Measurements from ENCODE around the gene SAPCD1.

The SAPCD1 gene

GRCh38 chr6:31762356-31762755 is at the start of gene SAPCD1:
TSS of gene SAPCD1 (plus strand) at chr6:31762656. CDS start at chr6:31763055, 399 bp downstream.
- H3K4me1 Mint-ChIP-seq (ENCODE audit: low read depth), result no peaks in the 10 kb centered on the region
- H3K36me3 Mint-ChIP-seq, result peaks cover 23% of the 10 kb centered on the region
- no peaks in the 10 kb centered on the region for H3K9me3 Mint-ChIP-seq (ENCODE audit: low read depth)
- H3K4me3 Mint-ChIP-seq, result no peak within 1 kb of the TSS
- H3K27me3 Mint-ChIP-seq, result no peaks in the 10 kb centered on the region
- no peak within 1 kb of the TSS for H3K27ac Mint-ChIP-seq

DNA sequence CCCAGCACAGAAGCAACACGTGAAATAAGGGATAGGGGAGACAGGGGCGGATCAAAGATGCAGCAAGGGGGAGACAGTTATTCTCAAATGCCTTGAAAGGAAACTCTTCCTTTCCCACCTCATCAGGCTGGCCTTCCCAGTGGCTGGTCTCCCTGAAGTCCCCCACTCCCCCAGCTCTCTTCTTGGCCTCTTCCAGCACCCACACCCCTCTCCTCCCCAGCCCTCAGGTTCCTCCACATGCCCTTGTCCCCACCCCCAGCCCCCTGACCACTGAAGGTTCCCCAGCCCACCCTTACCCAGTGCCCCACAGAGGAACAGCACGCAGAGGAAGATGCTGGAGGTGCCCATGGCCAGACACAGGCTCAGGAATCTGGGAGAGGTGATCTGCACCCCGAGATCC is 49.0 kb upstream of the SAPCD1 start:
- Mint-ChIP-seq H3K36me3 (no peaks in the 10 kb centered on the region), H3K4me1 (ENCODE audit: low read depth) (peaks cover 17% of the 10 kb centered on the region), H3K9me3 (ENCODE audit: low read depth) (no peaks in the 10 kb centered on the region), H3K27ac (no peak overlapping the region), H3K4me3 (no peak overlapping the region), H3K27me3 (no peaks in the 10 kb centered on the region)

DNA sequence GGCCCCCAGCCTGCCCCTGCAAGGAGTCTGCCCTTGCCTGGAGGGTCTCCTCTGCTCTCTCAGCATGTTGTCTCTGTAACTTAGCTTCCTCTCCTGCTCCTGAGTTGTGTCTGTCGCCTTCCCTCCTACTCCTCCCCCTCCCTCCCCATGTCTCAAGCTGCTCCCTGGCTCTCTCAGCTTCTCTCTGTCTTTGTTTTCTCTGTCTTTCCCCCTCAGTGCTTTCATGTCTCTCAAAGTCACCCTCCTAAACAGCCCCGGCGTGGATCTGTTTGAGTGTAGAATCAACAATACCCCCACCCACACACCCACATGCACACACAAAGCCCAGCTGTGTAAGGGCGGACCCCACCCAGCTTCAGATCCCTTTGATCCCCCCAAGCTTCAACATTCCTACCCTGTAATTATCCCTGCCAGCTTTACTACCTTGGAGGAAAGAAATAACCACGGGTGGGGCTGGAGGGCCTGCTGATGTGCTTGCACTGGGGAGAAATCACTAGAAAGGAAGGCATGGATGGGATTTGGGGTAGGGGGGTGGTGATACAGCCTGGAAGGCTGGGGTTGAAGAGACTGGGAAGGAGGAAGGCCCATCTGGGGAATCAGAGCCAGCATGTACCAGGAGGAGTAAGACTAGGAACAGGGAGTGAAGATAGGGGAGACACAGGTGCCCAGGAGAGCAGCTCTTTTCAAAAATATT is 48.3 kb upstream of the SAPCD1 start:
- Mint-ChIP-seq H3K4me1 (ENCODE audit: low read depth) (peaks cover 17% of the 10 kb centered on the region), H3K4me3 (no peak overlapping the region), H3K36me3 (no peaks in the 10 kb centered on the region), H3K27ac (no peak overlapping the region), H3K9me3 (ENCODE audit: low read depth) (no peaks in the 10 kb centered on the region), H3K27me3 (no peaks in the 10 kb centered on the region)

DNA sequence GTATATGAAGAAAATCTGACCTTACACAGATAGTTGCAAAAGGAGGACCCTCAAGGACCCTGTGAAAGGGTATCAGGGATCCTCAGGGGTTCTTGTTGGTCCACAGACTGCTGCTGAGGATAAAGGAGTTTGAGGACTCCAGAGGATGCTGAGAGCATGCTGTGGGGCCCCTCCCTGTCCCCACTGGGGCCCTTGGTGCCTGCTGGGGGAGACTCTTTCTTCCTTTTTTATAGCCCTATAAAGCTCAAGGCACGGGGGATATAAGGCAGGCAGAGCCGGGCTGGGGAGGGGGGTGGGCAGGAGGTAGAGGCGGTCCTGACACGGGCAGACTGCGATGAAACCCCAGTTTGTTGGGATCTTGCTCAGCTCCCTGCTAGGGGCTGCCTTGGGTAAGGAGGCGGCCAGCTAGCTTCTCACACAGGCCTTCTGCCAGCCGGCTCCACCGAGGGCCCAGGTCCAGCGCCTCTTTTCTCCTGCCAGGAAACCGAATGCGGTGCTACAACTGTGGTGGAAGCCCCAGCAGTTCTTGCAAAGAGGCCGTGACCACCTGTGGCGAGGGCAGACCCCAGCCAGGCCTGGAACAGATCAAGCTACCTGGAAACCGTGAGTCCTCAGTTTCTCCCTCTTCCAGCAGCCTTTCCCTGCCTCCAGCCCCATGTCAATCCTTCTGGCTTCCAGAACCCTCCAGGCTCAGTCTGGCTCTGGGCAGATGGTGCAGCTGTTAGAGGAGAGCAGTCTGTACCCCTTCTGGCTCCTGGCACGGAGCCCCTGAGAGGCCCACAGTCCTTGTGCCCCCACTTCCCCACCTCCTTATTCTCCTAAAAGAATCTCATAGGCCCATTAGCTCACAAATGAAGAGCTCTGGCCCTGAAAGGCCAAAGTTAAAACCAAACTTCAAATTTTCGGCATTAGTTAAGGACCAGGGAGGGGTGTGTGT is 47.2 kb upstream of the SAPCD1 start, which contains the start of gene LY6G6D:
TSS of gene LY6G6D (plus strand) at position 327 of the 937 bp plus-strand sequence. CDS start at position 335, 8 bp downstream.
- Mint-ChIP-seq H3K36me3 (no peaks in the 10 kb centered on the region), H3K4me3 (no peak within 1 kb of the TSS), H3K27ac (no peak within 1 kb of the TSS), H3K9me3 (ENCODE audit: low read depth) (no peaks in the 10 kb centered on the region), H3K4me1 (ENCODE audit: low read depth) (peaks cover 17% of the 10 kb centered on the region), H3K27me3 (no peaks in the 10 kb centered on the region)

- H3K4me3 Mint-ChIP-seq, result no peak overlapping the region
- H3K27me3 Mint-ChIP-seq, result no peaks in the 10 kb centered on the region
- peaks cover 10% of the 10 kb centered on the region for H3K4me1 Mint-ChIP-seq (ENCODE audit: low read depth)
- no peak overlapping the region for H3K27ac Mint-ChIP-seq
- no peaks in the 10 kb centered on the region for H3K36me3 Mint-ChIP-seq
- H3K9me3 Mint-ChIP-seq (ENCODE audit: low read depth), result no peaks in the 10 kb centered on the region
Observed at GRCh38 chr6:31717499-31718222, 44.8 kb upstream of the SAPCD1 start.

DNA sequence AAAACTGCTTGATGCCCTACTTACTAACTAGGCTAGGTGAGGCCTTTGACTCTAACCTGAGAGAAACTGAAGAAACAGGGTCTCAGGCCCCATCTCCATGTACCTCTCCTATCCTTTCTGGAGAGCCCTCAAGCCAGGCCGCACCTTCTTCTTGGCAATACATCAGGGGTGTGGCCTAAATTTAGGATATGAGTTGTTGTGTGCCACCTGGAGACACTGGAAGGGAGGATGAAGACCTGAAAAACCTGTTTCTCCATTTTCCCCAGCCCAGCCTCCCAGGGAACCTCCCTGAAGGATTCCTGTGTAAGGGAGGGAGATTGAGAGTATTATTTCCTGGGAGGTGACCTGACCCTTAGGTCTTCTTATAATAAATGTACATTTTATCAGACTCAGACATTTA is 44.2 kb upstream of the SAPCD1 start:
- H3K4me1 Mint-ChIP-seq (ENCODE audit: low read depth), result peaks cover 10% of the 10 kb centered on the region
- no peaks in the 10 kb centered on the region for H3K27me3 Mint-ChIP-seq
- H3K27ac Mint-ChIP-seq, result no peak overlapping the region
- H3K4me3 Mint-ChIP-seq, result no peak overlapping the region
- no peaks in the 10 kb centered on the region for H3K36me3 Mint-ChIP-seq
- H3K9me3 Mint-ChIP-seq (ENCODE audit: low read depth), result no peaks in the 10 kb centered on the region

DNA sequence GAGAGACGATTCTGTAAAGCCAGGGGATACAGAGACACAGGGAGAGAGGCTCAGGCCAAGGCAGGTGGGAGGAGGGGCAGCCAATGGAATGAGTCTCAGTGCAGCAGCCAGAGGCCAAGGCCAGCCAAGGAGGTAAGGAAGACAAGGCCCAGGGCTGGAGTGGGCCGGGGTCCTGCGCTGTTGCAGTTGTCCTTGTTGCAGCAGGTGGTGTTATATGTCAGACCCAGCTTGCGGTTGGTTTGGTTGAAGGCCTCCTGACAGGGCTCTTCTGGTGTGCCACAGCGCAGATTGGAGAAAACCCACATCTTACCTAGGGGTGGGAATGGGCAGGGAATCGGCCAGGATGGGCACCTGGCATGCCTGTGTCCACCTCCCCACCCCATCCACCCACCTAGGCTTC is 43.5 kb upstream of the SAPCD1 start:
- Mint-ChIP-seq H3K9me3 (ENCODE audit: low read depth) (no peaks in the 10 kb centered on the region), H3K36me3 (no peaks in the 10 kb centered on the region), H3K27me3 (no peaks in the 10 kb centered on the region), H3K27ac (no peak overlapping the region), H3K4me3 (no peak overlapping the region), H3K4me1 (ENCODE audit: low read depth) (peaks cover 11% of the 10 kb centered on the region)

DNA sequence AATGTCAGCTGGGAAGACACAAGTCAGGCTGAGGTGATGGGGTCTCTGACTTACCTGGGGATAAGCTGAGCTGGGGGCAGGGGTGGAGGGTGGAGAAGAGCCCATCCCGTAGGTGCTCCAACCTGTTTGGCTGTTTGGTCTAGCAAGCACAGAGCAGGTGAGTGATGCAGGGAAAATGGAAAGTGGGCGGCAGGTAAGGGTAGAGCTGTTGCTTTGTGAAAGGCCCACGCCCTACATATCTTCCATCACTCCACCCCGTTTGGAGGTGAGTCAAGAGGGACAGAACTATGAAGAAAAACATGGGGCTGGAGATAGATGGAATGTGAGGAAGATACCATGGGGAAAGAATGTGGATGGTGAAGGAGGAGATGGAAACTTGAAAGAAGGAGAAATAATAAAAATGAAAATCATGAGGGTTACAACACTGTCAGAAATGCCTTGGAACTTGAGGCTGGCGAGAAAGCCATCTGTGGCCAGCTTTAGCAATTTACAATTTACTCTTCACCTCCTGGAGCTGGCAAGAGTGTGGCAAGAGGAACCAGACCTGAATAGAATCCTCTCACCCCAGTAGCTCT is 42.2 kb upstream of the SAPCD1 start:
- Mint-ChIP-seq H3K4me3 (no peak overlapping the region), H3K27ac (no peak overlapping the region), H3K27me3 (no peaks in the 10 kb centered on the region), H3K9me3 (ENCODE audit: low read depth) (no peaks in the 10 kb centered on the region), H3K36me3 (no peaks in the 10 kb centered on the region), H3K4me1 (ENCODE audit: low read depth) (peaks cover 9% of the 10 kb centered on the region)

GRCh38 chr6:31721351-31722020 is 41.0 kb upstream of the SAPCD1 start, which contains the start of gene LY6G6C:
TSS of gene LY6G6C (minus strand) at chr6:31721746. CDS start at chr6:31721679, 67 bp downstream.
- Mint-ChIP-seq H3K9me3 (ENCODE audit: low read depth) (no peaks in the 10 kb centered on the region), H3K4me1 (ENCODE audit: low read depth) (peaks cover 17% of the 10 kb centered on the region), H3K36me3 (no peaks in the 10 kb centered on the region), H3K27ac (no peak within 1 kb of the TSS), H3K27me3 (no peaks in the 10 kb centered on the region), H3K4me3 (peak within 1 kb of the TSS; percentile 5)

DNA sequence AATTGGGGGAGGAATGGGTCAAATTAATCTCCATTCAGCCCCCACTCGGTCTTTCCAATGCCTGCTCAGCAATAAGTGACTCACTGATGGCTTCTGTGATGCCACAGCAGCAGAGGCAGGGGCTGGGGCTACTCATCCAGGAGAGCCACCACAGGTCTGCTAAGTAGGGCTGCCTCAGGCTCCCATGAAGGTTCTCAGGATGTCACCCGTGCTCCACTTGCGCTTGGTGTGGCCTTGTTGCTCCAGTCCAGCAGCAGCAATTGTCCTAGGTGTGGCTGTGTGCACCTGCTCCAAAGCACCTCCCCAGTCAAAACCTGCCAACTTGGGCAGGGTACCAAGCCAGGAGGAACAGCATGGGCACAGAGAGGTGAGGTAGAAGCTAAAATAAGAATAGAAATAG is 40.3 kb upstream of the SAPCD1 start:
- Mint-ChIP-seq H3K27me3 (no peaks in the 10 kb centered on the region), H3K4me3 (peak overlapping the region; percentile 5), H3K36me3 (peaks cover 4% of the 10 kb centered on the region), H3K9me3 (ENCODE audit: low read depth) (no peaks in the 10 kb centered on the region), H3K4me1 (ENCODE audit: low read depth) (peaks cover 23% of the 10 kb centered on the region), H3K27ac (no peak overlapping the region)

DNA sequence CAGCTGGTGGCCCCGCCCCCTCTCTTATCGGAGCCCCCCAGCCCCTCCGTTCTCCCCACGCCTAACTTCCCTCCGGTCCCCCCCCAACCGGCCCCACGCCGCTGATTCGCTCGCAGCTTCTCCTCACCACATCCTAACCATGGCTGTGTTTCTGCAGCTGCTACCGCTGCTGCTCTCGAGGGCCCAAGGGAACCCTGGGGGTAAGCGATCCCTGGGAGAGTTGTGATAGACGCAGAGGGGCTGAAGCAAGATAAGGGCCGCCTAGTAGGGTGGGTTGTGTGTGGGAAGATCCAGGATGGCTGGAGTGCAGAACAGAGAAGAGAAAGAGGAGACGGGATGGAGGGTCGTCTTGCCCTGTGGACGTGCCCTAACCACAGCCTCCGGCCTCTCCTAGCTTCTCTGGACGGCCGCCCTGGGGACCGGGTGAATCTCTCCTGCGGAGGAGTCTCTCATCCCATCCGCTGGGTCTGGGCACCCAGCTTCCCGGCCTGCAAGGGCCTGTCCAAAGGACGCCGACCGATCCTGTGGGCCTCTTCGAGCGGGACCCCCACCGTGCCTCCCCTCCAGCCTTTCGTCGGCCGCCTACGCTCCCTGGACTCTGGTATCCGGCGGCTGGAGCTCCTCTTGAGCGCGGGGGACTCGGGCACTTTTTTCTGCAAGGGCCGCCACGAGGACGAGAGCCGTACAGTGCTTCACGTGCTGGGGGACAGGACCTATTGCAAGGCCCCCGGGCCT is 39.0 kb upstream of the SAPCD1 start, which contains the start of gene MPIG6B:
TSS of gene MPIG6B (plus strand) at position 129 of the 735 bp plus-strand sequence. CDS start at position 140, 11 bp downstream.
- Mint-ChIP-seq H3K4me3 (peak within 1 kb of the TSS; percentile 5), H3K27me3 (no peaks in the 10 kb centered on the region), H3K4me1 (ENCODE audit: low read depth) (peaks cover 30% of the 10 kb centered on the region), H3K36me3 (peaks cover 4% of the 10 kb centered on the region), H3K27ac (no peak within 1 kb of the TSS), H3K9me3 (ENCODE audit: low read depth) (no peaks in the 10 kb centered on the region)

- H3K27me3 Mint-ChIP-seq, result no peaks in the 10 kb centered on the region
- no peaks in the 10 kb centered on the region for H3K9me3 Mint-ChIP-seq (ENCODE audit: low read depth)
- no peak overlapping the region for H3K4me3 Mint-ChIP-seq
- H3K4me1 Mint-ChIP-seq (ENCODE audit: low read depth), result peaks cover 34% of the 10 kb centered on the region
- H3K27ac Mint-ChIP-seq, result no peak overlapping the region
- peaks cover 4% of the 10 kb centered on the region for H3K36me3 Mint-ChIP-seq
Observed at GRCh38 chr6:31723980-31724691, 38.3 kb upstream of the SAPCD1 start.

Data from activated naive CD8-positive, alpha-beta T cell (primary cell).